ENCODE data around the gene GAP43.

GAP43 gene

GRCh38 chr3:115697263-115698053, 74.1 kb downstream of the GAP43 start:
- Histone ChIP-seq H3K4me1 (ENCODE audit: insufficient read depth, low read length, poor library complexity, severe bottlenecking) (no peaks in the 10 kb centered on the region), H3F3A (ENCODE audit: low read depth) (no peaks in the 10 kb centered on the region), H2AFZ (ENCODE audit: low read length) (no peak overlapping the region), H3K36me3 (ENCODE audit: insufficient read depth, low read length) (no peaks in the 10 kb centered on the region), H3K9me3 (ENCODE audit: insufficient read depth, low read depth, low read length) (no peaks in the 10 kb centered on the region), H3K9ac (ENCODE audit: low read depth, low read length, poor library complexity, severe bottlenecking) (no peak overlapping the region), H3K9me2 (replicated peaks; ENCODE audit: low read depth, low read length) (no peaks in the 10 kb centered on the region), H3K79me2 (ENCODE audit: insufficient read depth, low read length) (no peaks in the 10 kb centered on the region), H3K4me3 (ENCODE audit: low read length, poor library complexity, severe bottlenecking) (no peak overlapping the region), H3K27me3 (ENCODE audit: insufficient read depth, low read length, poor library complexity, severe bottlenecking) (no peaks in the 10 kb centered on the region), H4K20me1 (ENCODE audit: insufficient read depth, low read length, poor library complexity, severe bottlenecking) (no peaks in the 10 kb centered on the region), H3K4me2 (ENCODE audit: low read depth, low read length, poor library complexity, severe bottlenecking) (no peak overlapping the region)
- no peak for TF ChIP-seq EZH2phosphoT487 (IDR thresholded peaks at IDR 0.05; ENCODE audit: borderline replicate concordance)
- TF ChIP-seq CTCF (conservative IDR thresholded peaks at IDR 0.05; ENCODE audit: low read length) = no peak

- Histone ChIP-seq H3K9me2 (replicated peaks; ENCODE audit: low read depth, low read length) (no peaks in the 10 kb centered on the region), H3K4me2 (ENCODE audit: low read depth, low read length, poor library complexity, severe bottlenecking) (no peak overlapping the region), H3K4me3 (ENCODE audit: low read length, poor library complexity, severe bottlenecking) (no peak overlapping the region), H3K9me3 (ENCODE audit: insufficient read depth, low read depth, low read length) (no peaks in the 10 kb centered on the region), H3F3A (ENCODE audit: low read depth) (no peaks in the 10 kb centered on the region), H2AFZ (ENCODE audit: low read length) (no peak overlapping the region), H3K27me3 (ENCODE audit: insufficient read depth, low read length, poor library complexity, severe bottlenecking) (no peaks in the 10 kb centered on the region), H3K4me1 (ENCODE audit: insufficient read depth, low read length, poor library complexity, severe bottlenecking) (no peaks in the 10 kb centered on the region), H3K9ac (ENCODE audit: low read depth, low read length, poor library complexity, severe bottlenecking) (no peak overlapping the region), H3K79me2 (ENCODE audit: insufficient read depth, low read length) (no peaks in the 10 kb centered on the region), H4K20me1 (ENCODE audit: insufficient read depth, low read length, poor library complexity, severe bottlenecking) (no peaks in the 10 kb centered on the region), H3K36me3 (ENCODE audit: insufficient read depth, low read length) (no peaks in the 10 kb centered on the region)
- TF ChIP-seq CTCF (conservative IDR thresholded peaks at IDR 0.05; ENCODE audit: low read length) (no peak), EZH2phosphoT487 (IDR thresholded peaks at IDR 0.05; ENCODE audit: borderline replicate concordance) (no peak)
Observed at GRCh38 chr3:115698851-115699591, 75.7 kb downstream of the GAP43 start.

GRCh38 chr3:115699706-115700105, 76.4 kb downstream of the GAP43 start:
- Histone ChIP-seq H3K9me2 (replicated peaks; ENCODE audit: low read depth, low read length) (no peaks in the 10 kb centered on the region), H3K79me2 (ENCODE audit: insufficient read depth, low read length) (no peaks in the 10 kb centered on the region), H3K36me3 (ENCODE audit: insufficient read depth, low read length) (no peaks in the 10 kb centered on the region), H3F3A (ENCODE audit: low read depth) (no peaks in the 10 kb centered on the region), H3K4me3 (ENCODE audit: low read length, poor library complexity, severe bottlenecking) (no peak overlapping the region), H3K9ac (ENCODE audit: low read depth, low read length, poor library complexity, severe bottlenecking) (no peak overlapping the region), H2AFZ (ENCODE audit: low read length) (no peak overlapping the region), H3K27me3 (ENCODE audit: insufficient read depth, low read length, poor library complexity, severe bottlenecking) (no peaks in the 10 kb centered on the region), H4K20me1 (ENCODE audit: insufficient read depth, low read length, poor library complexity, severe bottlenecking) (no peaks in the 10 kb centered on the region), H3K9me3 (ENCODE audit: insufficient read depth, low read depth, low read length) (no peaks in the 10 kb centered on the region), H3K4me2 (ENCODE audit: low read depth, low read length, poor library complexity, severe bottlenecking) (no peak overlapping the region), H3K4me1 (ENCODE audit: insufficient read depth, low read length, poor library complexity, severe bottlenecking) (no peaks in the 10 kb centered on the region)
- TF ChIP-seq EZH2phosphoT487 (IDR thresholded peaks at IDR 0.05; ENCODE audit: borderline replicate concordance) (no peak), CTCF (conservative IDR thresholded peaks at IDR 0.05; ENCODE audit: low read length) (no peak)

All from Loucy (cell line).